GM11168 (cell line): Measurements from ENCODE around the gene HIPK3.
"Not testable (repeated sequence)": the region's sequence is repeated elsewhere in the genome, so short reads cannot be mapped to it uniquely, and the experiment has no call there.

Source experiments
- in situ Hi-C: fragments of 300-500 bp; cut with MboI; formaldehyde crosslinking; loops from one replicate; pipeline ENCODE4 v1.12.0; 2022; ENCODE audit warnings: low sequenced_read_pairs; ENCODE audit not compliant: unreplicated experiment

The HIPK3 gene

DNA sequence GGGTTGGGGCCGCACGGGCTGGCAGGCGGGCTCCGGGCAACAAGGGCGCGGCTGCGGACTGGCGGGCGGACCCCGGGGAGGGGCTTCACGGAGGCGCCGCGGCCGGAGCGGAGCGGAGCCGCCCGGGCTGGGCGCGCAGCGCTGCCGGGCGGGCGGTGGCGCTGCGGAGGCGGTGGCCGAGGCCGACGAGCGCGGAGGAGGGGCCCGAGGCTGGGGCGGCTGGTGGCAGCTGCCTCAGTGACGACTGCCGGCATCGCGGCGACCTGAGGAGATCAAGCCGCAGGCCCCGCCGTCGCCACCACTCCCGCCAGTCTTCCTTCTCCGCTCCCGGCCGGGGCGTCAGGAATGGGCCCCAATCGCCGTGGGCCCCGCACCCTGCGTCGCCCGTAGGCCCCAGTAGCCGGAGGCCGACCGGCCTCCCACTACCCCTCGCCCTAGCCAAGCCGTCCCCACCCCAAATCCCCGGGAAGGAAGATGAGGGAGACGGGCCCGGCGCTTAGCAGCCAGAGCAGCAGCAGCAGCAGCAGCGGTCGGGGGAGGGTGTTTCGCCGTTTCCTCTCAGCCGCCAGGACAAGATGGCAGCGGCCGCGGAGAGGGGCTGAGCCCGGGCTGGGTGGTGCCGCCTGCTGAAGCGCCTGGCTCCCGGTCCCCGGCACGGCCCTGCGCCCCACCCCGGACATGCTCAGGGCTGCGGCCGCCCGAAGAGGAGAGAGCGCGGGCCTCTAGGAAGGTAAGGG, at the start of gene HIPK3:
TSS of gene HIPK3 (plus strand) at position 222 of the 737 bp plus-strand sequence.
- in situ Hi-C loops: no loop called here

DNA sequence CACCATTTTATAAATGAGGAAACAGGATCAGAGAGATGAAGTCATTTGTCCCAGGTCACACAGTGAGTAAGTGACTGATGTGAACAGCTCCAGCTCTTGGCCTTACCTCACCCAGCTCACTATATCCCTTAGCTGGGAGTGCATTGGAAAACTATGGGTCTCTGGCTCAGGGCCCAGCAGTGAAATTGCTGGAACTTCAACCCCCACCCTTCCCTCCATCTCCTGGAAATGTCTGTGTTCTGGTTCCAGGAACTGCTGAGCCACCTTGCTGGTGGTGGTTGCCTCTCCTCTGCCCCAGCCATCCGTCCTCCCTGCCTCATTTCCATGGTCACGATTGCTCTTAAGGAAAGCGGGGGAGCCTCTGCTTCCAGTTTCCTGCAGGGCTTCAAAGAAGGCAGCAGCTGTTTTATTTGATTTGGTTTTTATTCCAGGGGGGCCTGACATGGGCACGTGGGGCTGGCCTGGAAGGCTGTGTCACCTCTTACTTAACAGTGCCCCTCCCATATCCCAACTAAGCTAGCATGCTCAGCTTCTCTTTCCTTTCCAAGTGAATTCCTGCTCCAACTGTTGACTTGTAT, 49.7 kb upstream of the HIPK3 start:
- in situ Hi-C loops: no loop called here

DNA sequence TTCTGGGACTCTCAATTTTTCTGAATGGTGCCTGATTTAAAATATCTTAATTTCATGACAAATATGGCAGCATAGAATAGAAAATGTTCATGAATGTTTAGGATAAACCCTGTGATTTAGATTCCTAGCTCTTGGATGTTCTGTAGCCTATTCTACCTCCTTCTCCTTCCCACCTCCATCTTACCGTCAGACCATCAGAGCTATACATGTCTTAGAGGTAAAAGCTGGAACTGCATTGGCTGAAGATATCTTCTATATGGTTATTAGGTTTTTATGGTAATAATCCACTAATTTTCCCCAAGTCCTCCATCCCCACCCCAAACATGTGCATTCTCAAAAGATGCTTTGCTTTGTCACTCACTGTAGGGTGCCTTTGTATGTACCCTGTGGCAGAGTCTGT, 49.0 kb upstream of the HIPK3 start:
- in situ Hi-C loops: no loop called here

DNA sequence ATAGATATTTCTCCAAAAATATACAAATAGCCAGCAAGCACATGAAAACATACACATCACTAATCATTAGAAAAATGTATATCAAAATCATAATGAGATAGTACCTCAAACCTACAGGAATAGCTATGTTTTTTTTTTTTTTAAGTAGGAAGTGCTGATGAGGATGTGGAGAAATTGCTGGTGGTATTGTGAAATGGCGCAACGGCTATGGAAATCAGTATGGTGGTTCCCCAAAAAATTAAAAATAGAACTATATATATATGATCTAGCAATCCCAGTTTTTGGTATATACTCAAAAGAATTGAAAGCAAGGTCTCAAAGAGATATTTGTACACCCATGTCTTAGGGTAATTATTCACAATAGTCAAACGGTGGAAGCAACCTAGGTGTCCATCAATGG, 46.0 kb upstream of the HIPK3 start:
- in situ Hi-C loops: no loop called here

DNA sequence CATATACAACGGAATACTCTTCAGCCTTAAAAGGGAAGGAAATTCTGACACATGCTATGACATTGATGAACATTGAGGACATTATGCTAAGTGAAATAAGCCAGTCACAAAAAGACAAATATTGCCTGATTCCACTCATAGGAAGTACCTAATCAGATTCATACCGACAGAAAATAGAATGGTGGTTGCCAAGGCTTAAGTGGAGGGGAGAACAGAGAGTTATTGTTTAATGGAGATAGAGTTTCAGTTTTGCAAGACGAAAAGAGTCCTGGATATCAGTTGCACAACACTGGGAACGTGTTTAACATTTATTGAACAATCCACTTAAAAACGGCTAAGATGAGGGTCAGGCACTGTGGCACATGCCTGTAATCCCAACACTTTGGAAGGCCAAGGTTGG, 45.6 kb upstream of the HIPK3 start:
- in situ Hi-C loops: no loop called here

DNA sequence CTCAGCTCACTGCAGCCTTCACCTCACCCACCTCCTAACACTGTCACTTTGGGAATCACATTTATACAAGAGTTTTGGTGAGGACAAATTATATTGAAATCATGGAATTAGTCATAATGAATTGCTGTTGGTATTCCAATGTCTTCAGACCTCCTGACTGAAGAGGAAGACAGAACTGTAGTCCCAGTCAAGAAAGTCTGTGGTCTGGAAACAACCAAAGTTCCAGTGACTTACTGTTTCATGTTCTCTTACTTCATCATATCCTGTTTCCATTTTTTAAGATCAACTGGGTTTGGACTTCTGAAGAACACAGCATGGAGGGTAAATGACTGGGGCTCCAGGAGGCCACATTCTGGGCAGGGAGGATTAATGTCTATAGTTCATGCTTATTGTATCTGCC, 43.0 kb upstream of the HIPK3 start:
- in situ Hi-C loops: no loop called here

DNA sequence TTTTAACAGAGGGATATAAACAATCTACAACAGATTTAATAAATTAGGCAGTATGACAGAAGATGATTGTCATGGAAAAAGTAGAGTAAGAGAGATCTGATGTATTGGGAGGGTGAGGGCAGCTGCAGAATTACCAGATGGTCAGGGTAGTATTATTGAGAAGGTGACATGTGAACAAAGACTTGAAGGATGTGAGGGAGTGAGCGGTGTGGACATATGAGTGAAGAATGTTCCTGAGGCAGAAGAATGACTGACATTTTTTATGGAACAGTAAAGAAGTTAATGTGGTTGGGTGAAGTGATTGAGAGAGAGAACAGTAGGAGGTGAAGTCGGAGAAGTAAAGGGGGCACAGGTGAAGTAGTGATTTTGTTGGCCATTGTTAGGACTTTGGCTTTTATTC, 42.4 kb upstream of the HIPK3 start:
- in situ Hi-C loops: no loop called here

DNA sequence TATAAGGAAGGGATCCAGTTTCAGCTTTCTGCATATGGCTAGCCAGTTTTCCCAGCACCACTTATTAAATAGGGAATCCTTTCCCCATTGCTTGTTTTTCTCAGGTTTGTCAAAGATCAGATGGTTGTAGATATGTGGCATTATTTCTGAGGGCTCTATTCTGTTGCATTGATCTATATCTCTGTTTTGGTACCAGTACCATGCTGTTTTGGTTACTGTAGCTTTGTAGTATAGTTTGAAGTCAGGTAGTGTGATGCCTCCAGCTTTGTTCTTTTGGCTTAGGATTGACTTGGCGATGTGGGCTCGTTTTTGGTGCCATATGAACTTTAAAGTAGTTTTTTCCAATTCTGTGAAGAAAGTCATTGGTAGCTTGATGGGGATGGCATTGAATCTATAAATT, 40.5 kb upstream of the HIPK3 start:
- in situ Hi-C loops: not testable (repeated sequence)

DNA sequence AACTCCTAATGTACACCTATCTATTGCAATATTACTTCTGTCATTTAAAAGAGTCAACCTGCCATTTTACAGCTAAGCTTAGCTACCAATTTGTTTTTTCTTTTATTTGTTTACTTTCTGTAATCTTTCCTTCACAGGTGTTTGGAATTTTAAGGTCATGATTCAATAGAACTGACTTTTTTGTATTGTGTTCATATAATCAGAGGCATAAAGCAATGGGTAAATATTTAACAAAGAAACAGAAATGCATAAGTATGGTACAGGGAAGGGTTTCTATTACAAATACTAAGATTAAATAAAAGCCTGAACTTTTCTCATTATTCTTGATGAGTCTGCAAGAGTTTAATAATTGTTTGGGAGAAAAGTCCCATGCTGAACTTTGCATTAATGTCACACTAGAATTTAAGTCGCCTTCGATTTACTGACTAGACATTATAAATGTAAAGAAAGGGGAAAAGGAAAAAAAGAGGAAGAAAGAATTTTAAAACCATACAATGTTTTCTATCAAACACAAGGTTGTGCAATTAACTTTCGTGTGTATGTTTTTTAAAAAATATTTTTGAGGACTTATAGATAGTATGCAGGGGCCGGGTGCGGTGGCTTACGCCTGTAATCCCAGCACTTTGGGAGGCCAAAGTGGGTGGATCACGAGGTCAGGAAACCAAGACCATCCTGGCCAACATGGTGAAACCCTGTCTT, 35.0 kb upstream of the HIPK3 start:
- in situ Hi-C loops: no loop called here

DNA sequence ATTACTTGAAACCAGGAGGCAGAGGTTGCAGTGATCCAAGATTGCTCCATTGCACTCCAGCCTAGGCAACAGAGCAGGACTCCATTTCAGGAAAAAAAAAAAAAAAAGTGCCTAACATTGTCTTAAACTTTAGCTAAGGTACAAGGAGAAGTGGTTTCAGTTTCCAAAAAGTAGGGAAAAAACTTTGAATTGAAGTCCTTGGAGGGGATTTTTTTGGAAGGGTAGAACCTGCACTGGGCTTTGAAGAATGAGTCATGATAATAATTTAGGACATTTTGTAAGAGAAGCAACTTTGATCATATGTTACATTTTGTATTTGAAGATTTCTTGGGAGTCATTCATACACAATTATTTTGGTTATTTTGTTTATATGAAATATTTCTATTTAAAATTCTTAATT, 31.8 kb upstream of the HIPK3 start:
- in situ Hi-C loops: no loop called here

DNA sequence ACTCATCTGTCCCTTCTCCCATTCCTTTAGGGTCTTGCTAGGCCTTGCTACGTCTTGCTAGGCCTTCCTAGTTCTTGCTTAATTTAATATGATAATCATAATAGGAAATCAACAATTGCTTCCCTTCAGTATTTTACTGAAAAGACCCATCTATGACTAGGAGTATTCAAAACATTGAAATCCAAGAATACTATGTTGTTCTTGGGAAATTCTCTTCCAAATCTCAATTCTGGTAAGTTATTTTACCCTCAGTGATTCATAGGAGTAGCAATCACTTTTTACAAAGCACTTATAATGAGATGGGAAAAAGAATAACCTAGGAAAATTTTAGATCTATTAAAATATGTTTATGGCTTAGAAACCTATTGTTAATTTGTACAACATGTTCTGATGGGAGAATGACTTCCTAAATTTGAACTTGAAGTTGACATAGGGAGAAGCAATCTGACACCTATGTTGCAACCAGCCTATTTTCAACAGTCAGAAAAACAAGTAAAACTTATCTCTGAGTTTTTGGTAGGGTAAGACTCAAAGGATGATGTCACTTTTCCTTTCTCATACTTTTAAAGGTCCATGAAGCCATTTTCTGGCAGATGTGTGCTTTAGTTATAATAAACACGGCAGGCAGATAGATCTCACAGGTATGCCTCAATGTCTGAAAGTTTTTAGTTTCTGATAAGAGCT, 29.5 kb upstream of the HIPK3 start:
- in situ Hi-C loops: no loop called here

DNA sequence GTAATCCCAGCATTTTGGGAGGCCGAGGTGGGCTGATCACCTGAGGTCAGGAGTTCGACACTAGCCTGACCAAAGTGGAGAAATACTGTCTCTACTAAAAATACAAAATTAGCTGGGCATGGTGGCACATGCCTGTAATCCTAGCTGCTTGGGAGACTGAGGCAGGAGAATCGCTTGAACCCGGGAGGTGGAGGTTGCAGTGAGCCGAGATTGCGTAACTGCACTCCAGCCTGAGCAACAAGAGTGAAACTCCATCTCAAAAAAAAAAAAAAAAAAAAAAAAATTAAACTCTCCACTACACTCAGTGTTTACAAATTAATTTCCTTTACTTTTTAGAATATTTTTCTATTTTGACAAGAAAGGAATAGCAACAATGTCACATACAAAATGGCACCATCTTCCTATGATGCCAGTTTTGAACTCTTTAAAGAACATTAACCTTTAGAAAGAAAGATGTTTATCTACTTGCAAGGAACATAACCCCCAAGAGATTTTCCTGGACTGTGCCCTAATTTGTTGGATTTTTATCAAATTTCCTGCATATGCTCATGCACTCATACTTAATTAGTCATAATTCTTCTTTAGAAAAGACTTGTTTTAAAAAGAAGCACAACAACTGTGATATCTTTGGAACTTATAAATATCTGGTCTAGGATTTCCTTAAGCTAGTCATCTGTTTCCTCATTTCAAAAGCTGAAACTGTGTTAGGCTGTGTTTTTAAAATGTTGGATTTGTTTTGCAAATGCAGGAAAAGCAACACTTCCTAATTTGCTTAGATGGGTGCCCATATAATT, 22.6 kb upstream of the HIPK3 start:
- in situ Hi-C loops: no loop called here

DNA sequence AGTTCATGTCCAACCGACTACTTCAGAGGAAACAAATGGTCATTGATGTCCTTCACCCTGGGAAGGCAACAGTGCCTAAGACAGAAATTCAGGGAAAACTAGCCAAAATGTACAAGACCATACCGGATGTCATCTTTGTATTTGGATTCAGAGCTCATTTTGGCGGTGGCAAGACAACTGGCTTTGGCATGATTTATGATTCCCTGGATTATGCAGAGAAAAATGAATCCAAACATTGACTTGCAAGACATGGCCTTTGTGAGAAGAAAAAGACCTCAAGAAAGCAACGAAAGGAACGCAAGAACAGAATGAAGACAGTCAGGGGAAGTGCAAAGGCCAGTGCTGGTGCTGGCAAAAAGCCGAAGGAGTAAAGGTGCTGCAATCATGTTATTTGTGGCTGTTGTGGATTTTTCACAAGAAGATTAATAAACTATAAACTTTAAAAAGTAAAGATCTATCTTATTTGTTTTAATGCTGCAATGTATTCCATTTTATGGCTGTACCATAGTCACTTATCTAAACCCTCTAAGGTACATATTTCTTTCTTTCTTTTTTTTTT, 20.1 kb upstream of the HIPK3 start:
- in situ Hi-C loops: no loop called here

DNA sequence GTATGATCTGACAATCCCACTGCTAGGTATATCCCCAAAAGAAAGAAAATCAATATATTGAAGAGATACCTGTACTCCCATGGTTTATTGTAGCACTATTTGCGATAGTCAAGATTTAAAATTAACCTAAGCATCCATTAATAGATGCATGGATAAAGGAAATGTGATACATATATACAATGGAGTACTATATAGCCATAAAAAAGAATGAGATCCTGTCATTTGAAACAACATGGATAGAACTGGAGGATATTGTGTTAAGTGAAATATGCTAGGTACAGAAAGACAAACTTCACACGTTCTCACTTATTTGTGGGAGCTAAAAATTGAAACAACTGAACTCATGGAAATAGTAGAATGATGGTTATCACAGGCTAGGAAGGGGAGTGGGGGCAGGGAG, 14.6 kb upstream of the HIPK3 start:
- in situ Hi-C loops: no loop called here

DNA sequence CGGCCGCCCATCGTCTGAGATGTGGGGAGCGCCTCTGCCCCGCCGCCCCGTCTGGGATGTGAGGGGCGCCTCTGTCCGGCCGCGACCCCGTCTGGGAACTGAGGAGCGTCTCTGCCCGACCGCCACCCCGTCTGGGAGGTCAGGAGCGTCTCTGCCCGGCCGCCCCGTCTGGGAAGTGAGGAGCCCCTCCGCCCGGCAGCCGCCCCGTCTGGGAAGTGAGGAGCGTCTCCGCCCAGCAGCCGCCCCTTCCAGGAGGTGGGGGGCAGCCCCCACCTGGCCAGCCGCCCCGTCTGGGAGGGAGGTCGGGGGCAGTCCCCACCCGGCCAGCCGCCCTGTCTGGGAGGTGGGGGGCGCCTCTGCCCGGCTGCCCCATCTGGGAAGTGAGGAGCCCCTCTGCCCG, 13.5 kb upstream of the HIPK3 start:
- in situ Hi-C loops: not testable (repeated sequence)

DNA sequence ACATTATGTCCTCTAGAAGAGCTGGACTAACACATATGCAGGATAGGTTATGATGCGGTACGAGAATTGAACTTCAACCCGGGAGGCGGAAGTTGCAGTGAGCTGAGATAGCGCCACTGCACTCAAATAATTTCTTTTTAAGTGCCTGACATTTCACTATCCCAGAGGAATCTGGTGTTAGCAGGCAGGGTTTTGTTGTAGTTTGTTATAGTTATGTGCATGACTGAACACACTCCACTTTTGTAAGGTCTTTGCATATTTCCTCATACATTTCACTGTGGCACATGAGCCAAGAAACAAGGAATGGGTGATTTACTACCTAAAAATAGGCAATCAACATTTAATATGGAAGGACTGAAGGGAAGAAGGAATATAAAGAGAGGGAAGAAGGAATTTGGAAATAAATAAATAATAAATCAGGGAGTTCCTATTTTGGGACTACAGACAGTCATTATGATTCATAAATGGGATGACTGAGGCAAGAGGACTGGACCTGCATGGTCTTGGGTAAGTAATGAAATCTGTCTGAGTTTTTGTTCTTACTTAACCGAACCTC, 8.7 kb upstream of the HIPK3 start:
- in situ Hi-C loops: no loop called here

DNA sequence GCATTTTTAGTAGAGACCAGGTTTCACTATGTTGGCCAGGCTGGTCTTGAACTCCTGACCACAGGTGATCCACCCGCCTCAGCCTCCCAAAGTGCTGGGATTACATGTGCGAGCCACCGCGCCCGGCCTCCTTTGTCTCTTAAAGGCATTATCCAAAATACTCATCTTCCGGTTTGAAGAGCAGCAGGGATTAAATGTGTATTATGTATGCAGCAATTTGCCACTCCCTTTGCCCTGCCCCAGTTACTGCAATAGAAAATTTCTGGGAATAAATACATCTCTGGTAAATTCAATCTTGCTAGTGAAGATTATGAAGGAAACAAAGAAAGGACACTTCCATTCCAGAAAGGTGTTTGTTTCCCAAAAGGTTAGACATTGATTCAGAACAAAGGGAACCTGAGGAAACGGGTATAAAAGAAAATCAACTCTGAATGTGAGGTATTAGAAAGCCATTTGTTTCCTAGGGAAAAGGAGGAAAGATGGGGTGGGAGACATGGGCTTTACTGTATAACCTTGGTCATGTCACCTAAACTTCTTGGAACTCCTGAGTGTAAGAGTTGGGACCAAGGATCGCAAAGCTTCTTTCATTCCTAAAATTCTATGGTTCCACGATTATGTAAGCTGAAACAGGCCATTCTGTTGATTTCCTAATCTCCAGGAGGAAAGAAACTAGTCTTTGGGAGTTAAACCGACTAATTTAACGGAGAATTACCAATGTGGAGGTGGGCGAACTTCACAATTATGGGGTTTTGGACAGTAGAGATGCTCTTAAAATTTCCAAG, 959 bp upstream of the HIPK3 start:
- in situ Hi-C loops: no loop called here

DNA sequence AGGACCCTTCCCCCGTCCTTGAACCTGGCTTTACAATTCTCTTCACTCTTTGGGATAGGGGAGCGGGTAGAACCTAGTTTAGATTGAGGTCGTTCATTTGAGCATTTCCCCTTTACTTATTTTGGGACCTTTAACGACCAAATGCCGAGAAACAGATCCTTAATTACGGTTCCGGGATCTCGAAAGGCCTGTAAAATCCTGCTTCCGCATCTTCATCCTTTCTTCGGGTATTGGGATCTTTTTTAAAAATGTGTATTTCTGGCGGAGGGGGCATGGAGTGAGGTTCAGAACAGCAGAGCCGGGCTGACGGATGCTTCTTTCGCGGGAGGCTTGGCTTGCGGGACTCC, 395 bp upstream of the HIPK3 start:
- in situ Hi-C loops: no loop called here
